A549 treated with AZD9567 at 1 μM for 4 hours (cell line): Measurements from ENCODE around the gene NDOR1. TPM values are rescaled to one million over a fixed set of nuclear protein-coding genes. Genes with fewer than 3 reads are reported as not detected.

Experiments used
- total RNA-seq: library from RNA; stranded (reverse); fragments of 200-300 nt; extraction: Qiagen RNA extraction; gene quantifications from 5 replicates; pipeline ENCODE4 v1.2.3, GENCODE V29; 2022; ENCODE audit not compliant: insufficient read depth

NDOR1 gene
- total RNA-seq, 1 experiment from 2014 or later: 20.1 TPM

Other genes with a start within 250 kb of the NDOR1 start
- 0.14 to 0.73 TPM (median 0.66 TPM) in 4 of 5 replicates, not detected in the other for gene PTGDS, start 228.2 kb upstream of the NDOR1 start, total RNA-seq
- gene LCNL1, start 222.7 kb upstream of the NDOR1 start, total RNA-seq: 0.02 to 0.14 TPM (median 0.10 TPM) in 4 of 5 replicates, not detected in the other
- gene PAXX, start 213.3 kb upstream of the NDOR1 start, total RNA-seq: 24.8 to 86.1 TPM (median 80.8 TPM) in 5 replicates
- 4.0 to 4.9 TPM (median 4.4 TPM) in 4 of 5 replicates, not detected in the other for gene CLIC3, start 209.1 kb upstream of the NDOR1 start, total RNA-seq
- 20.0 to 29.5 TPM (median 27.5 TPM) in 5 replicates for gene ABCA2, start 177.5 kb upstream of the NDOR1 start, total RNA-seq
- gene FUT7, start 173.6 kb upstream of the NDOR1 start, total RNA-seq: 0.03 to 0.09 TPM (median 0.03 TPM) in 4 of 5 replicates, not detected in the other
- 49.4 to 88.3 TPM (median 87.7 TPM) in 5 replicates for gene NPDC1, start 159.5 kb upstream of the NDOR1 start, total RNA-seq
- 1.4 to 3.0 TPM (median 2.6 TPM) in 5 replicates for gene ENTPD2, start 151.6 kb upstream of the NDOR1 start, total RNA-seq
- gene SAPCD2, start 135.1 kb upstream of the NDOR1 start, total RNA-seq: 14.9 to 28.4 TPM (median 24.6 TPM) in 5 replicates
- 9.8 to 16.4 TPM (median 11.7 TPM) in 5 replicates for gene UAP1L1, start 128.2 kb upstream of the NDOR1 start, total RNA-seq
- gene MAN1B1, start 118.7 kb upstream of the NDOR1 start, total RNA-seq: 40.8 to 56.5 TPM (median 52.7 TPM) in 5 replicates
- 65.1 to 122 TPM (median 115 TPM) in 5 replicates for gene DPP7, start 91.0 kb upstream of the NDOR1 start, total RNA-seq
- gene GRIN1, start 66.5 kb upstream of the NDOR1 start, total RNA-seq: 0.19 to 0.95 TPM (median 0.29 TPM) in 4 of 5 replicates, not detected in the other
- gene LRRC26, start 35.6 kb upstream of the NDOR1 start, total RNA-seq: 0.99 to 1.8 TPM (median 1.3 TPM) in 4 of 5 replicates, not detected in the other
- not detected in 5 replicates for gene TMEM210, start 33.6 kb upstream of the NDOR1 start, total RNA-seq
- 23.3 to 39.2 TPM (median 38.3 TPM) in 5 replicates for gene ANAPC2, start 17.1 kb upstream of the NDOR1 start, total RNA-seq
- gene SSNA1, start 17.0 kb upstream of the NDOR1 start, total RNA-seq: 119 to 158 TPM (median 150 TPM) in 5 replicates
- gene TPRN, start 5.0 kb upstream of the NDOR1 start, total RNA-seq: 9.3 to 14.1 TPM (median 12.9 TPM) in 5 replicates
- 32.0 to 48.4 TPM (median 46.4 TPM) in 5 replicates for gene TMEM203, start 52 bp upstream of the NDOR1 start, total RNA-seq
- 1.7 to 2.3 TPM (median 1.8 TPM) in 4 of 5 replicates, not detected in the other for gene RNF208, start 16.5 kb downstream of the NDOR1 start, total RNA-seq
- 1.7 to 4.2 TPM (median 3.2 TPM) in 5 replicates for gene CYSRT1, start 19.5 kb downstream of the NDOR1 start, total RNA-seq
- 0.17 to 0.29 TPM (median 0.22 TPM) in 4 of 5 replicates, not detected in the other for gene RNF224, start 21.8 kb downstream of the NDOR1 start, total RNA-seq
- 0.06 to 0.14 TPM (median 0.10 TPM) in 4 of 5 replicates, not detected in the other for gene SLC34A3, start 25.2 kb downstream of the NDOR1 start, total RNA-seq
- 802 to 950 TPM (median 862 TPM) in 5 replicates for gene TUBB4B, start 35.6 kb downstream of the NDOR1 start, total RNA-seq
- not detected in 5 replicates for gene STPG3, start 45.6 kb downstream of the NDOR1 start, total RNA-seq
- 48.5 to 62.6 TPM (median 57.4 TPM) in 5 replicates for gene NELFB, start 49.6 kb downstream of the NDOR1 start, total RNA-seq
- gene TOR4A, start 72.0 kb downstream of the NDOR1 start, total RNA-seq: 15.9 to 26.2 TPM (median 25.4 TPM) in 5 replicates
- 3.9 to 6.3 TPM (median 4.6 TPM) in 5 replicates for gene NRARP, start 96.6 kb downstream of the NDOR1 start, total RNA-seq
- 5.9 to 7.2 TPM (median 6.7 TPM) in 5 replicates for gene EXD3, start 217.5 kb downstream of the NDOR1 start, total RNA-seq
- gene NOXA1, start 217.7 kb downstream of the NDOR1 start, total RNA-seq: 1.3 to 2.0 TPM (median 1.9 TPM) in 4 of 5 replicates, not detected in the other
- gene ENTPD8, start 235.7 kb downstream of the NDOR1 start, total RNA-seq: 0.19 to 0.28 TPM (median 0.25 TPM) in 4 of 5 replicates, not detected in the other